Measurements from ENCODE around the gene TMEM255B. TPM values are rescaled to one million over a fixed set of nuclear protein-coding genes. Genes with fewer than 3 reads are reported as not detected.

The TMEM255B gene
- total RNA-seq, 1 experiment from 2014 or later: 7.0 TPM

GRCh38 chr13:113863524-113864272 lies 104.7 kb downstream of the TMEM255B start, which contains the start of gene GAS6:
Gene GAS6, minus strand, starts transcription at chr13:113864076. Its CDS starts 156 bp downstream, at chr13:113863920.
- H3K4me3 Mint-ChIP-seq (ENCODE audit: unreplicated experiment): peak within 1 kb of the TSS; percentile 68
- H3K4me1 Mint-ChIP-seq (ENCODE audit: insufficient read depth, unreplicated experiment): peaks cover 31% of the 10 kb centered on the region
- POLR2A ChIA-PET: interaction anchor here (1.1 to 4.0 kb wide), 4 partner anchors 14 to 43 kb away, joined by 3 to 49 read pairs (median 18); no protein-coding TSS in a partner anchor
- H3K27me3 Mint-ChIP-seq (ENCODE audit: insufficient read depth, unreplicated experiment): no peaks in the 10 kb centered on the region
- peaks cover 12% of the 10 kb centered on the region for H3K36me3 Mint-ChIP-seq (ENCODE audit: insufficient read depth, unreplicated experiment)
- no peaks in the 10 kb centered on the region for H3K9me3 Mint-ChIP-seq (ENCODE audit: unreplicated experiment)
- BruUV-seq (replicated peaks): no TSS peak
- TF ChIP-seq CTCF (IDR thresholded peaks at IDR 0.05; ENCODE audit: unreplicated experiment): no peak
- H3K27ac Mint-ChIP-seq (ENCODE audit: low read depth, unreplicated experiment): peak within 1 kb of the TSS; percentile 61
- CTCF ChIA-PET: interaction anchor here (1.0 kb wide), 1 partner anchor 16 kb away, joined by 4 read pairs; no protein-coding TSS in a partner anchor
- peak; percentile 41 for DNase-seq (ENCODE audit: unreplicated experiment)
- intact Hi-C loops (cut with micrococcal nuclease): loop anchor here (1.0 to 2.0 kb wide), 5 partner anchors 15 to 83 kb away; no protein-coding TSS in a partner anchor

- Mint-ChIP-seq H3K27ac (ENCODE audit: low read depth, unreplicated experiment) (peak overlapping the region; percentile 19), H3K27me3 (ENCODE audit: insufficient read depth, unreplicated experiment) (no peaks in the 10 kb centered on the region), H3K4me3 (ENCODE audit: unreplicated experiment) (peak overlapping the region; percentile 68), H3K4me1 (ENCODE audit: insufficient read depth, unreplicated experiment) (peaks cover 26% of the 10 kb centered on the region), H3K9me3 (ENCODE audit: unreplicated experiment) (no peaks in the 10 kb centered on the region), H3K36me3 (ENCODE audit: insufficient read depth, unreplicated experiment) (peaks cover 12% of the 10 kb centered on the region)
- intact Hi-C loops (cut with micrococcal nuclease): no loop called here
- POLR2A ChIA-PET: interaction anchor here (0.8 to 4.0 kb wide), 5 partner anchors 15 to 107 kb away, joined by 3 to 49 read pairs (median 8); no protein-coding TSS in a partner anchor
- CTCF ChIA-PET: interaction anchor here (0.7 kb wide), 1 partner anchor 82 kb away, joined by 4 read pairs; no protein-coding TSS in a partner anchor
- no peak for TF ChIP-seq CTCF (IDR thresholded peaks at IDR 0.05; ENCODE audit: unreplicated experiment)
- BruUV-seq (replicated peaks): TSS peak; percentile 80
- peak; percentile 11 for DNase-seq (ENCODE audit: unreplicated experiment)
Measured at GRCh38 chr13:113864273-113864890, 105.4 kb downstream of the TMEM255B start.

GRCh38 chr13:113865427-113865826 lies 106.4 kb downstream of the TMEM255B start:
- intact Hi-C loops (cut with micrococcal nuclease): no loop called here
- TF ChIP-seq CTCF (IDR thresholded peaks at IDR 0.05; ENCODE audit: unreplicated experiment): no peak
- H3K27ac Mint-ChIP-seq (ENCODE audit: low read depth, unreplicated experiment): no peak overlapping the region
- DNase-seq (ENCODE audit: unreplicated experiment): no peak
- H3K9me3 Mint-ChIP-seq (ENCODE audit: unreplicated experiment): no peaks in the 10 kb centered on the region
- peaks cover 9% of the 10 kb centered on the region for H3K36me3 Mint-ChIP-seq (ENCODE audit: insufficient read depth, unreplicated experiment)
- POLR2A ChIA-PET: interaction anchor here (2.6 kb wide), 1 partner anchor 16 kb away, joined by 8 read pairs; no protein-coding TSS in a partner anchor
- BruUV-seq (replicated peaks): no TSS peak
- H3K4me3 Mint-ChIP-seq (ENCODE audit: unreplicated experiment): peak overlapping the region; percentile 68
- H3K27me3 Mint-ChIP-seq (ENCODE audit: insufficient read depth, unreplicated experiment): no peaks in the 10 kb centered on the region
- CTCF ChIA-PET: no interaction called here
- H3K4me1 Mint-ChIP-seq (ENCODE audit: insufficient read depth, unreplicated experiment): peaks cover 16% of the 10 kb centered on the region

Other genes with a start within 250 kb of the TMEM255B start
- 77.1 and 100 TPM in 2 replicates for gene TFDP1, start 174.5 kb upstream of the TMEM255B start, total RNA-seq (2022)
- not detected in 2 replicates for gene ATP4B, start 101.0 kb upstream of the TMEM255B start, total RNA-seq (2022)
- gene GRK1, start 92.0 kb upstream of the TMEM255B start, total RNA-seq (2022): not detected in 2 replicates
- gene GAS6, start 104.8 kb downstream of the TMEM255B start, total RNA-seq (2022): 58.9 and 92.3 TPM in 2 replicates
- gene C13orf46, start 214.8 kb downstream of the TMEM255B start, total RNA-seq (2022): 0.54 and 1.4 TPM in 2 replicates

All from MCF 10A (cell line).